Measurements from ENCODE around the gene KBTBD8. TPM values are rescaled to one million over a fixed set of nuclear protein-coding genes. Genes with fewer than 3 reads are reported as not detected.
A peak's percentile ranks its signal among the peaks of the same experiment; 100 is the strongest.

The KBTBD8 gene
- total and polyA plus RNA-seq, 2 donors (not counting 1 experiment from before 2014, with no cell fraction given) = 27.6 to 31.6 TPM

GRCh38 chr3:67033079-67033478 is 35.0 kb downstream of the KBTBD8 start:
- Mint-ChIP-seq H3K27ac (no peak overlapping the region), H3K4me1 (peaks cover 24% of the 10 kb centered on the region), H3K9me3 (ENCODE audit: insufficient read depth) (no peaks in the 10 kb centered on the region), H3K4me3 (no peak overlapping the region), H3K27me3 (no peaks in the 10 kb centered on the region)
- H3K27me3 ChIP-seq (replicated peaks in 1 of 4; ENCODE audit: control extremely low read depth in 1 of 4, control insufficient read depth in 3 of 4, insufficient read depth in 4 of 4, low read length in 3 of 4) = no peaks in the 10 kb centered on the region
- no peaks in the 10 kb centered on the region for H3K36me3 ChIP-seq (replicated peaks in 1 of 2; ENCODE audit: control extremely low read depth in 1 of 2, control insufficient read depth in 1 of 2, extremely low read depth in 1 of 2, insufficient read depth in 2 of 2, low read length in 1 of 2)
- peak overlapping the region; percentile 25 for H2AFZ ChIP-seq (ENCODE audit: insufficient read depth, low read depth, low read length, poor library complexity, severe bottlenecking)
- intact Hi-C loops (cut with micrococcal nuclease) = loop anchor here (2.0 kb wide), 1 partner anchor 14 kb away; no protein-coding TSS in a partner anchor
- no peaks in the 10 kb centered on the region for H4K20me1 ChIP-seq (ENCODE audit: control insufficient read depth, insufficient read depth, low read length, poor library complexity, severe bottlenecking)
- CTCF ChIA-PET = interaction anchor here (1.0 to 9.0 kb wide), 7 partner anchors 12 to 96 kb away, joined by 3 to 153 read pairs (median 3); no protein-coding TSS in a partner anchor
- no peaks in the 10 kb centered on the region for H3K79me2 ChIP-seq (ENCODE audit: control insufficient read depth, insufficient read depth, low read length)
- no peak for ATAC-seq (ENCODE audit: low read depth)
- WGBS (ENCODE audit: insufficient coverage) = 76% methylated on average over 2 of the region's 2 CpGs
- no peak overlapping the region for H3K27ac ChIP-seq (ENCODE audit: low read length in 2 of 2)
- POLR2A ChIA-PET = no interaction called here
- H3K4me3 ChIP-seq (ENCODE audit: control extremely low read depth in 1 of 5, extremely low read depth in 1 of 5, insufficient read depth in 1 of 5, low read depth in 2 of 5, low read length in 4 of 5) = no peak overlapping the region
- H3K4me1 ChIP-seq (ENCODE audit: control insufficient read depth in 2 of 2, insufficient read depth in 2 of 2, low read length in 2 of 2) = peaks cover 12 to 16% of the 10 kb centered on the region in 2 donors
- no peak overlapping the region for H3K9ac ChIP-seq (ENCODE audit: low read length)
- TF ChIP-seq CTCF (IDR thresholded peaks at IDR 0.05) = no peak
- no peak for TF ChIP-seq EZH2 (IDR thresholded peaks at IDR 0.05; ENCODE audit: borderline replicate concordance, insufficient read depth, low read depth, low read length, poor library complexity, severe bottlenecking)
- H3K4me2 ChIP-seq (replicated peaks; ENCODE audit: low read depth, low read length, poor library complexity, severe bottlenecking) = no peak overlapping the region
- no peak for DNase-seq
- H3K9me3 ChIP-seq (ENCODE audit: control extremely low read depth in 1 of 3, control insufficient read depth in 2 of 3, insufficient read depth in 1 of 3, low read length in 2 of 3) = no peaks in the 10 kb centered on the region

GRCh38 chr3:67034371-67034770 is 36.3 kb downstream of the KBTBD8 start:
- no peaks in the 10 kb centered on the region for H3K36me3 ChIP-seq (replicated peaks in 1 of 2; ENCODE audit: control extremely low read depth in 1 of 2, control insufficient read depth in 1 of 2, extremely low read depth in 1 of 2, insufficient read depth in 2 of 2, low read length in 1 of 2)
- H3K4me1 ChIP-seq (ENCODE audit: control insufficient read depth in 2 of 2, insufficient read depth in 2 of 2, low read length in 2 of 2) = peaks cover 12 to 16% of the 10 kb centered on the region in 2 donors
- H3K9ac ChIP-seq (ENCODE audit: low read length) = no peak overlapping the region
- no peak overlapping the region for H3K27ac Mint-ChIP-seq
- no peak for TF ChIP-seq CTCF (IDR thresholded peaks at IDR 0.05)
- no peak for DNase-seq
- intact Hi-C loops (cut with micrococcal nuclease) = no loop called here
- H2AFZ ChIP-seq (ENCODE audit: insufficient read depth, low read depth, low read length, poor library complexity, severe bottlenecking) = no peak overlapping the region
- WGBS (ENCODE audit: insufficient coverage) = no CpG with 5 or more reads among the region's 3 CpGs
- no peak overlapping the region for H3K27ac ChIP-seq (ENCODE audit: low read length in 2 of 2)
- no peaks in the 10 kb centered on the region for H4K20me1 ChIP-seq (ENCODE audit: control insufficient read depth, insufficient read depth, low read length, poor library complexity, severe bottlenecking)
- CTCF ChIA-PET = interaction anchor here (1.7 to 9.0 kb wide), 5 partner anchors 8 to 96 kb away, joined by 8 to 153 read pairs (median 12); no protein-coding TSS in a partner anchor
- H3K9me3 ChIP-seq (ENCODE audit: control extremely low read depth in 1 of 3, control insufficient read depth in 2 of 3, insufficient read depth in 1 of 3, low read length in 2 of 3) = no peaks in the 10 kb centered on the region
- H3K4me3 ChIP-seq (ENCODE audit: control extremely low read depth in 1 of 5, extremely low read depth in 1 of 5, insufficient read depth in 1 of 5, low read depth in 2 of 5, low read length in 4 of 5) = no peak overlapping the region
- H3K4me3 Mint-ChIP-seq = no peak overlapping the region
- no peak overlapping the region for H3K4me2 ChIP-seq (replicated peaks; ENCODE audit: low read depth, low read length, poor library complexity, severe bottlenecking)
- no peaks in the 10 kb centered on the region for H3K9me3 Mint-ChIP-seq (ENCODE audit: insufficient read depth)
- ATAC-seq (ENCODE audit: low read depth) = no peak
- POLR2A ChIA-PET = no interaction called here
- no peaks in the 10 kb centered on the region for H3K79me2 ChIP-seq (ENCODE audit: control insufficient read depth, insufficient read depth, low read length)
- no peaks in the 10 kb centered on the region for H3K27me3 Mint-ChIP-seq
- H3K4me1 Mint-ChIP-seq = peaks cover 18% of the 10 kb centered on the region
- H3K27me3 ChIP-seq (replicated peaks in 1 of 4; ENCODE audit: control extremely low read depth in 1 of 4, control insufficient read depth in 3 of 4, insufficient read depth in 4 of 4, low read length in 3 of 4) = no peaks in the 10 kb centered on the region
